Stimulated activated CD4-positive, alpha-beta T cell treated with anti-CD3 and anti-CD28 coated beads, Interleukin-4, amount 100 ng/mL, for 4 hours (primary cell): ENCODE data around the gene LPCAT2.
"Not testable (repeated sequence)": the region's sequence is repeated elsewhere in the genome, so short reads cannot be mapped to it uniquely, and the experiment has no call there.

ENCODE experiments used
- DNase-seq, 2 experiments: peaks; one replicate each; pipeline ENCODE4 v3.0.0-alpha.2; 2020

Gene LPCAT2

GRCh38 chr16:55615670-55616069 is 106.8 kb downstream of the LPCAT2 start:
- not testable (repeated sequence) for DNase-seq

- no peak for DNase-seq
Measured at GRCh38 chr16:55621771-55622170, 112.9 kb downstream of the LPCAT2 start.

- no peak for DNase-seq
Measured at GRCh38 chr16:55622272-55622671, 113.4 kb downstream of the LPCAT2 start.

GRCh38 chr16:55622930-55623561 is 114.2 kb downstream of the LPCAT2 start:
- DNase-seq: no peak

GRCh38 chr16:55623640-55624039 is 114.8 kb downstream of the LPCAT2 start:
- DNase-seq: no peak

GRCh38 chr16:55624696-55625095 is 115.8 kb downstream of the LPCAT2 start:
- no peak for DNase-seq

- no peak for DNase-seq
Measured at GRCh38 chr16:55625843-55626242, 117.0 kb downstream of the LPCAT2 start.

GRCh38 chr16:55628306-55628968 is 119.6 kb downstream of the LPCAT2 start:
- DNase-seq: no peak

- DNase-seq: no peak
Measured at GRCh38 chr16:55630774-55631173, 121.9 kb downstream of the LPCAT2 start.

GRCh38 chr16:55632259-55632658 is 123.4 kb downstream of the LPCAT2 start:
- DNase-seq: no peak

- no peak for DNase-seq
Measured at GRCh38 chr16:55634193-55634592, 125.3 kb downstream of the LPCAT2 start.
